IPS-20b (cell line): ENCODE data around the gene PCYT1A.
"Not testable (repeated sequence)": the region's sequence is repeated elsewhere in the genome, so short reads cannot be mapped to it uniquely, and the experiment has no call there.

Experiments used
- H3K27ac ChIP-seq: one replicate; pipeline ENCODE4 v1.5.1; 2013; ENCODE audit warnings: low read length
- H3K27me3 ChIP-seq: 2 replicates; pipeline ENCODE4 v1.6.1; 2013; ENCODE audit warnings: mild to moderate bottlenecking, low read length, inconsistent platforms; ENCODE audit not compliant: insufficient read depth
- H3K36me3 ChIP-seq: 2 replicates; pipeline ENCODE4 v1.6.1; 2013; ENCODE audit warnings: low read depth, mild to moderate bottlenecking, inconsistent platforms, low read length, moderate library complexity; ENCODE audit not compliant: insufficient read depth
- H3K4me1 ChIP-seq: 2 replicates; pipeline ENCODE4 v1.6.1; 2013; ENCODE audit warnings: mild to moderate bottlenecking, control low read depth, inconsistent platforms, low read length, moderate library complexity; ENCODE audit not compliant: insufficient read depth
- H3K4me3 ChIP-seq: 2 replicates; pipeline ENCODE4 v1.5.1; 2013; ENCODE audit warnings: mild to moderate bottlenecking, low read length, inconsistent platforms
- H3K9ac ChIP-seq: 2 replicates; pipeline ENCODE4 v1.6.1; 2013; ENCODE audit warnings: low read depth, mild to moderate bottlenecking, inconsistent platforms, low read length, moderate library complexity
- H3K9me3 ChIP-seq: 2 replicates; pipeline ENCODE4 v1.6.1; 2013; ENCODE audit warnings: mild to moderate bottlenecking, low read depth, low read length, inconsistent platforms; ENCODE audit not compliant: insufficient read depth

The PCYT1A gene

DNA sequence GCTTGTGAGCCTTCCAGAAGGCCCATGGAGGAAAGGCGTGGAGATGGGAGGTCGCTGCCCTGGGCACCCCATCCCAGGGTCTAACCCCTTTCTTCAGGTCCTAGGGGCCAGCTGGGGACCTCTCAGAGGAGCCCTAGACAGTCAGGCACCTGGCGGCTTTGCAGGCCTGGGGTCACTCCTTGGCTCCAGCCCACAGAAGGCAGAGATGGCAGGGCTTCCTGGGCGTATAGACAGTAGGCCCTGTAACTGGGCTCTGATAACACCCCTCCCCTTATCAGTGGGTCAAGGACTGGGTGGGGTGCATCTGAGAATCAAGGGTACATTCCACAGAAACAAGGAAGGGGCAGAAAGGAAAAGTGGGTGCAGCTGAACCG lies 93.0 kb downstream of the PCYT1A start:
- Histone ChIP-seq H3K27me3 (no peaks in the 10 kb centered on the region), H3K4me1 (no peaks in the 10 kb centered on the region; the same call in 1 of the 2 replicates), H3K9ac (no peak overlapping the region), H3K27ac (no peak overlapping the region), H3K9me3 (no peaks in the 10 kb centered on the region), H3K36me3 (no peaks in the 10 kb centered on the region), H3K4me3 (no peak overlapping the region)

DNA sequence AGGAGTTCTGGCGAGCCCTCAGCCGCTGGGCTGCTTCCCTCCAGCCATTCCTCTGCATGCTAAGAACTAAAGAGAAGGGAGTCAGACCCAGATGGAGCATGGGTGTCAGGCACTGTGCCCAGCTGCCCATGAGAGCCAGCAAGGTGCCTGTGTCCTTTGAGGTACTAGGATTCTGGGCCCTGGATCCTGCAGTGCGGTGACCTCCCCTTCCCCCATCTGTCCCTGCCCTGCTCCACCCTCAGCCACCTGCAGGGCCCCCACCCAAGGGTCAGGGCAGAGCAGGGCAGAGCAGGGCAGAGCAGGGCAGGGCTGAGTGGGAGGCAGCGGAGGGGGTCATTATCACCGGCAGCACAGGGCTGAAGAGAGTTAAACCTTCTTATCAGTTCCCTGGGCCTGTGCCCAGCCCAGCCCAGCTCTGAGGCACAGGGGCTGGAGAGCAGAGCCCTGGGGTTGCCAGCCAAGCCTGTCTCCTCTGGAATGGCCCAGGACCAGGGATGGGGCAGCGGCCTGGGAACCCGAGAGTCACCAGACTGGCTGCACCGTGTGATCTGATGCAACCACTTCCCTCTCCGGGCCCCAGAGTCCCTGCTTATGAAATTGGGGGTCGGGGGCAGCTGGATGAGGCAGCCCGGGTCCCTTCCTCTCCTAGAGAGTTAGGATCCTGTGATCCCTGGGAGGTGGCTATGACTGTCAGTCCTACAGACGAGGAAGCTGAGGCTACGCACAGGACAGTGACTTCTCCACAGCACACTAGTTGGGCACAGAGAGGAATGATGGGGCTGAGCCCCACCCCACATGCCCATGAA lies 93.6 kb downstream of the PCYT1A start:
- Histone ChIP-seq H3K4me1 (no peaks in the 10 kb centered on the region; the same call in 1 of the 2 replicates), H3K9ac (no peak overlapping the region), H3K4me3 (no peak overlapping the region), H3K36me3 (no peaks in the 10 kb centered on the region), H3K27me3 (no peaks in the 10 kb centered on the region), H3K9me3 (no peaks in the 10 kb centered on the region), H3K27ac (no peak overlapping the region)

DNA sequence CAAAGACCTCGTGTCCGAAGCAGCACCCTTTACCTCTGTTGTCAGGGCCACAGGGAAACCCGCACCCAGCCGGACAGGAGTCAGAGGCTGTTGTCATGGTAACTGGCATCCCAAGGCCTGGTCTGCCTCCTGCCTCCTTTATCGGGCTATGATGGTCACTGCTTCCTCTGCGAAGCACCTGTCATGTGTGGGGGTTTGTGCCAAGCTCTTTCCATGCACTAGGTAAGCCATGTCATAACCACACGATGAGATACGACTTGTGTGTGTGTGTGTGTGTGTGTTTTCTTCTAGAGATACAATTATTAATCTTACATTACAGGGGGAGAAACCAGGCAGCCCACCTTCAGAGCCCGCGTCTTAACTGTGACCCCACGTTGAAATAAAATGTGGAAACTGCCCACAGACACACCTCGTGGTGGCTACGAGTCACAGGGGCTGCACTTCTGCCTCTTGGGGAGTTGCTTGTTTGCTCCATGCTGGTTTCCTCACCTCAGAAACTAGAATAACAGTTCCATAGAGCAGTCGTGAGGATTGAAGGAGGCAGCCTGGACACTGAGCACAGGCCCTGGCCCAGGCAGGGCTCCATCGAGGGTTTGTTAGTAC lies 94.3 kb downstream of the PCYT1A start:
- Histone ChIP-seq H3K9ac (no peak overlapping the region), H3K36me3 (no peaks in the 10 kb centered on the region), H3K27me3 (no peaks in the 10 kb centered on the region), H3K9me3 (no peaks in the 10 kb centered on the region), H3K4me1 (no peaks in the 10 kb centered on the region; the same call in 1 of the 2 replicates), H3K27ac (no peak overlapping the region), H3K4me3 (no peak overlapping the region)

DNA sequence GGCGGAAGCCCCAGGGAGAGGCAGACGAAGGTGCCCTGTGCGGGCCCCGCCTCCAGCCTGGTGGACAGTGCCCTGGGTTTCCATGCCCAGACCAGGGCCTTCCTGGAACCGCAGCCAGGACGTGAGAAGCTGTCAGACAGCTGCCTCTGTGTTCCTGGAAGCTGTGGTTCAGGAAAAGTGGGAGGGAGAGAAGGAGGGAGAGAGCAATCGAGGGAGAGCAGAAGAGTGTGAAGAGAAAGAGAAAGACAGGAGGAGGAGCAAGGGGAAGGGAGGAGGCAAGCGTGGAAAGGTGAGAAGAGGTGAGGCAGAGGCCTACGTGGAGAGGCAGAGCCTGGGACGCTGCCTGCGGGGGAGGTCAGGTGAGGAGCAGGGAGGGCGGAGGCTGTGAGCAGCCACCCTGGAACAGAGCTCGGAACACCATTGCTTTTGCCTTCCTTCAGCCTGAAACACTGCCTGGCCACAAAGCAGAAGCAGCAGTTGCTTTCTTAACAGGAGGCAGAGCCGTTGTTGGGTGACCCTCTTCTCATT lies 94.9 kb downstream of the PCYT1A start:
- Histone ChIP-seq H3K9ac (no peak overlapping the region), H3K4me3 (no peak overlapping the region), H3K27me3 (no peaks in the 10 kb centered on the region), H3K36me3 (no peaks in the 10 kb centered on the region), H3K4me1 (no peaks in the 10 kb centered on the region; the same call in 1 of the 2 replicates), H3K27ac (no peak overlapping the region), H3K9me3 (no peaks in the 10 kb centered on the region)

DNA sequence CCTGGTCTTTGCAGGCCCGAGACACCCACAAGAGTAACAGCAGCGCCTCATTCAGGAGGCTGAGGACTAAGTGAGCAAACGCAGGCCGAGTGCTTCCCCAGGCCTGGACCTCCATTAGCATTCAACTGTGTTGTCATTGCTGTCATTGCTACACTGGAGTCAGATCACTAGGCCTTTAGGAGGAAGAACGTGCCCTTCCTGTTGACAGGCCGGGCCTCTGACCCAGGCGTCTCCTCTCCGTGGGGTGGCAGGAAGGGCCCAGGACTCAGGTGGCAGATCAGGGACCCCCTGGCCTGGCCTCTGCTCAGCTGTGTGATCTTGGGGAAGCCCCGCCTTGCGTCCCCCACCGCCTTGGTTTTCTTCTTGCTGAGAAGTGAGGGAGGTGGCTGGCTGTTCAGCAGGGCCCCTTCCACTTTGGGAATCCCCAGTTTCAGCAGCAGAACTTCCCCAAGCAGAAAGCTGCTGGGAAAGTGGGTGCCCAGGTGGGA lies 95.4 kb downstream of the PCYT1A start:
- no peak overlapping the region for H3K9ac ChIP-seq
- H3K27me3 ChIP-seq = no peaks in the 10 kb centered on the region
- H3K27ac ChIP-seq = no peak overlapping the region
- no peaks in the 10 kb centered on the region for H3K36me3 ChIP-seq
- peaks cover 2% of the 10 kb centered on the region; the same call in 1 of the 2 replicates for H3K4me1 ChIP-seq
- H3K4me3 ChIP-seq = no peak overlapping the region
- no peaks in the 10 kb centered on the region for H3K9me3 ChIP-seq

DNA sequence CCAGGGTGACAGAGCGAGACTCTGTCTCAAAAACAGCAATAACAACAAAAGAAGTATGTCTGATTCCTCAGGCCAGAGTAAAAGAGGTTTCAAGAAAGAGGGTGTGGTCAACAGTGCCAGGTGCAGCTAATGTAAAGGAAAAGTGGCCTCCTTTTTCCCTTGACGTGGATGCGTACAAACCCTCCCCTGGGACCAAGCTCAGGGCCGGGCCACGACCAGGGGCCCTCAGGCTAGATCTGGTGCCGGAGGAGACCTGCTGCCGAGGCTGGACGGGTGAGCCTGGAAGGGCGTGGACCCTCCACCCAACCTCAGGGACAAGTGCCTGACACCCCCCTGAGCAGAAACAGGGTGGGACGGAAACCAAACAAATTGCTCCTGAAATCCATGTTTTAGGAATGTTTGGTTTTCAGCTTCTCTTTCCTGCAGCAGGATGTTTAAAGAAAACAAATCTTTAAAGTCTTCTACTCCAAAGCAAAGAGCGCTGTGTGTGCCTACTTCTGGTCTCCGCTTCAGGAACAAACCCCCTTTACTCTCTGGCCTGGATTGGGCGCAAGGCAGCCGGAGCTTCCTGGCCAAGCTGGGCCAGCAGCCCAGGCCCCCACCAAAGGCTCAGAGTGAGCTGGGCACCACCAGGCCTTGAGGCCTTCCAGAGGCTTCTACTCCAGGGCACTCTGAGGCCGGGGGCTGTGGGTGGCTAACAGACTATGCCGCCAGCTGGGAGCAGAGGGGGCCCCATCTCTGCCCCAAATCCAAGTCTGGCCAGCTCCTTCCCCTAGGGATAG lies 97.8 kb downstream of the PCYT1A start:
- no peaks in the 10 kb centered on the region for H3K9me3 ChIP-seq
- no peaks in the 10 kb centered on the region for H3K36me3 ChIP-seq
- no peak overlapping the region for H3K4me3 ChIP-seq
- H3K27me3 ChIP-seq = no peaks in the 10 kb centered on the region
- H3K9ac ChIP-seq = no peak overlapping the region; the same call in 1 of the 2 replicates
- H3K27ac ChIP-seq = no peak overlapping the region
- H3K4me1 ChIP-seq = peaks cover 10% of the 10 kb centered on the region; the same call in 1 of the 2 replicates

DNA sequence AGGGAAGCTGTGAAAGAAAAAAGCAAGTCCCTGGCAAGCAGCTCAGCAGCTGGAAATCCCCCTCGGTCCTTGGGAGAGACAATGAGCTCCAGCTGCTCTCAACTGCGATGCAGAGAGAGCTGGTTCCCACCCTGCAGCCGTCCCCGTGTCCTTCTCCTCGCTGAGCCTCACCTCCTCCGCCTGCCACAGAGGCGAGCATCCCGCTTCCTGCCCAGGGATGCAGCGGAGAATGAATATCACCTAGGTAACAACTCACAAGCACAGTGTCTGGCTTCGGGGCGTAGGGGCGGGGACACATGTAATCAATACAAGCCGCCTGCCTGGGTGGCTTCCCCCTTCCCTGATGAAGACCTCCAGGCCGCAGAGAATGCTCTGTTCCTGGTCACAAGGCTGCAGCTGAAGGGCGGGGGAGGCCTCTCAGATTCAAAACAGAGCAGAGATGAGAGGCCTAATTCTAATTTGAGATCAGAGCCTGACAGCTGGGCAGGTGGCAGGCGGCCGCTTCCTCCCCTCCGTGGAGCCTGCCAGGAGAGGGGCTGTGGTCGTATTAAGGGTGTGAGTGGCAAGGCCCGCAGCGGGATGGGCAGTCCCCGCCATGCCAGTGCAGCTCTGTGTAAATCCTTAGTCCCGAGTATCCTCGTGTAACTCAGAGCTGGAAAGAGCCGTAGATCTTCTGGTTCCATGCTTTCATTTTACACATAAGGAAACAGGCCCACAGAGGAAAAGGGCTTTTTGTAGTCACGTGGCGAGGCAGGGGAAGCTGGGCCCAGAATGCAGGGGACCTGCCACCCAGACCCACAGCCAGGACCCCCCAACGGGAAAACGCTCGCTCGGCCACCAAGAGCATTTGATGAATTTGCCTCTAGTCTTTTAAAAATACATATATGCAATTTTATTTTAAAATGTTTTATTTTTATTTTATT lies 100.6 kb downstream of the PCYT1A start:
- peak overlapping the region; percentile 45; the same call in 1 of the 2 replicates for H3K4me3 ChIP-seq
- H3K27me3 ChIP-seq = no peaks in the 10 kb centered on the region
- H3K9ac ChIP-seq = peak overlapping the region; percentile 25; the same call in 1 of the 2 replicates
- no peaks in the 10 kb centered on the region for H3K9me3 ChIP-seq
- no peaks in the 10 kb centered on the region for H3K36me3 ChIP-seq
- H3K27ac ChIP-seq = no peak overlapping the region
- H3K4me1 ChIP-seq = peaks cover 10% of the 10 kb centered on the region; the same call in 1 of the 2 replicates

DNA sequence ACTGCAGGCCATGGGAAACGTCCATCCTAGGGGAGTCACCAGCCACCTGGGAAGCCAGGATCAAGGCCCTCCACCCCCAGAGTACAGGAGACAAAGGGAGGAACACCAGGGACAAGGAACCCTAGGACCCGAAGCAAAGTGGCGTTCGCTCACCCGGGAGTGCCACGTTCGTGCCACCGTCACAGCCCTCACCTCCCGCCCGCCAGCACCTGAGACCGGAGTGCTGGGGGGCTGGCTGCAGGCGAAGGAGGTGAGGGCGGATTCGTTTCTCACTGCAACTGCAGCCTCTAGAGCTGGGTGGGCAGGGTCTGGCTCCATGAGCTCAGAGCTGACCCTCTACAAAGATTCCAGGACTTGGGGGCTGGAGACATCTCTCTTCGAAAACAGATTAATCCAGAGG lies 102.6 kb downstream of the PCYT1A start:
- no peak overlapping the region for H3K27ac ChIP-seq
- H3K4me3 ChIP-seq = no peak overlapping the region
- H3K27me3 ChIP-seq = no peaks in the 10 kb centered on the region
- H3K9me3 ChIP-seq = no peaks in the 10 kb centered on the region
- no peaks in the 10 kb centered on the region for H3K36me3 ChIP-seq
- H3K4me1 ChIP-seq = peaks cover 12% of the 10 kb centered on the region; the same call in 1 of the 2 replicates
- no peak overlapping the region for H3K9ac ChIP-seq

DNA sequence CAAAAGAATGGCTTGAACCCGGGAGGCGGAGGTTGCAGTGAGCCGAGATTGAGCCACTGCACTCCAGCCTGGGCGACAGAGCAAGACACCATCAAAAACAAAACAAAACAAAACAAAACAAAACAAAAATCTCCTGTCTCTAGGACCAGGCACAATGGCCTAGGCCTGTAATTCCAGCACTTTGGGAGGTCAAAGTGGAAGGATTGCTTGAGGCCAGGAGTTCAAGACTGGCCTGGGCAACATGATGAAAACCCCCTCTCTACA lies 103.4 kb downstream of the PCYT1A start:
- H3K27ac ChIP-seq, H3K27me3 ChIP-seq, H3K4me3 ChIP-seq, H3K9ac ChIP-seq, H3K36me3 ChIP-seq, H3K9me3 ChIP-seq: not testable (repeated sequence)
- peaks cover 20% of the 10 kb centered on the region; the same call in 1 of the 2 replicates for H3K4me1 ChIP-seq

DNA sequence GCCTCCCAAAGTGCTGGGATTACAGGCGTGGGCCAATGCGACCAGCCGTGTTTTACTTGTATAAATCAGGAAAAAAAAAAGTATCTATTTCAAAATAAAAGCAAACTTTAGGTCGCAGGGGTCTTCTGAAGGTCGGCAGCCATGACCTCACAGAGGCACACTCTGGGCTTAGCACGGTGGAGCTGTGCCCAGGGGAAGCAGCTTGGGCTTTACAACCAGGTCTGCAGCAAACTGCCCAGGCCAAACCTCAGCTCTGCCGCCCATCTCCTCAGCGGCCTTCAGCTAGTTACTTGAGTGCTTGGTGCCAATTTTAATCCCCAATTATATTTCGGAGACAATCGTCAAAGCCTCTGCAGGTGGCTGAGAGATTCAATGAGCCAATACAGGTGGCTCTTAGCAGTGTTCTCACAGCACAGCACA lies 106.4 kb downstream of the PCYT1A start:
- Histone ChIP-seq H3K27me3 (no peaks in the 10 kb centered on the region), H3K4me3 (no peak overlapping the region), H3K4me1 (peaks cover 13% of the 10 kb centered on the region; the same call in 1 of the 2 replicates), H3K27ac (no peak overlapping the region), H3K36me3 (no peaks in the 10 kb centered on the region), H3K9me3 (no peaks in the 10 kb centered on the region), H3K9ac (no peak overlapping the region)

DNA sequence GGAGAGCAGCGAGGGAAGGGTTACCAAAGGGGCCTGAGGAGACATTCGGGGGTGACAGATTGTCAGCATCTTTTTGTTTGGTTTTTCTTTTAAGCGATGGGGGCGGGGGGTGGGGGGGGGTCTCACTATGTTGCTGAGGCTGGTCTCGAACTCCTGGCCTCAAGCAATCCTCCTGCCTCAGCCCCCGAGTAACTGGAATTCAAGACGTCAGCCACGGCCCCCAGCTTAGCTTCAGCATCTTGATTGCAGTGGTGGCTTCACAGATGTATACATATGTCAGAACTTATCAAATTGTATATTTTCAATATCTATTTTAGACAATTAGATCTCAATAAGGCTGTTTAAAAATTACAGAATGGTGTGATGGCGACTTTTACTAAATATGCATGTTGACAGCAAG lies 107.2 kb downstream of the PCYT1A start:
- Histone ChIP-seq H3K4me3 (no peak overlapping the region), H3K9ac (no peak overlapping the region), H3K9me3 (no peaks in the 10 kb centered on the region)

More for the DNA sequence above, 107.2 kb downstream of the PCYT1A start:
- no peaks in the 10 kb centered on the region for H3K36me3 ChIP-seq
- peaks cover 13% of the 10 kb centered on the region; the same call in 1 of the 2 replicates for H3K4me1 ChIP-seq
- H3K27me3 ChIP-seq = no peaks in the 10 kb centered on the region
- H3K27ac ChIP-seq = no peak overlapping the region
